Tibial artery (tissue), 4 donors: ENCODE data around the gene LST1.

Experiments
- DNase-seq, 2 donors: peaks; one replicate each; pipeline ENCODE4 v3.0.0-alpha.2; 2019
- H3K27ac ChIP-seq, 2 donors: fragments of 200-600 bp; sonication (generic) in 1 of 2; 1 replicate in 1 of 2; 2 replicates in 1 of 2; pipeline ENCODE4 v1.5.1; 2018 to 2019; ENCODE audit warnings: mild to moderate bottlenecking in 1 of 2
- H3K27me3 ChIP-seq, 2 donors: fragments of 200-600 bp; sonication (generic) in 1 of 2; one replicate each; pipeline versions ENCODE4 v1.5.1 to v1.6.0; 2016 to 2019
- H3K36me3 ChIP-seq, 3 donors: fragments of 200-600 bp; sonication (generic) in 2 of 3; one replicate each; pipeline ENCODE4 v1.5.1; 2016 to 2019; ENCODE audit warnings: mild to moderate bottlenecking in 2 of 3
- H3K4me1 ChIP-seq, 4 donors: fragments of 200-600 bp; sonication (generic) in 2 of 4; 1 replicate in 3 of 4; 2 replicates in 1 of 4; pipeline ENCODE4 v1.5.1; 2016 to 2019
- H3K4me3 ChIP-seq, 2 donors: fragments of 200-600 bp; sonication (generic) in 1 of 2; 1 replicate in 1 of 2; 2 replicates in 1 of 2; pipeline ENCODE4 v1.5.1; 2018 to 2019; ENCODE audit warnings: mild to moderate bottlenecking in 2 of 2
- H3K9me3 ChIP-seq, 3 donors: fragments of 200-600 bp; sonication (generic) in 1 of 3; one replicate each; pipeline ENCODE4 v1.5.1; 2016 to 2019
- intact Hi-C: fragments of 100-400 bp; cut with DNase I; formaldehyde crosslinking; loops from one replicate; pipeline ENCODE4 v1.15.0; 2023; ENCODE audit warnings: low total_unique reads
- TF ChIP-seq, protein P1 (sequence below), 2 experiments: fragments of 200-600 bp in 1 of 2; fragments of 450-650 bp in 1 of 2; IDR thresholded peaks; one replicate each; pipeline ENCODE4 v1.5.1; 2017 to 2019; ENCODE audit warnings: antibody characterized with exemption in 2 of 2, mild to moderate bottlenecking in 1 of 2, moderate library complexity in 1 of 2

The LST1 gene

GRCh38 chr6:31597006-31597405, 10.9 kb downstream of the LST1 start:
- Histone ChIP-seq H3K27me3 (no peaks in the 10 kb centered on the region), H3K4me1 (no peaks in the 10 kb centered on the region), H3K4me3 (no peak overlapping the region), H3K36me3 (no peaks in the 10 kb centered on the region), H3K9me3 (no peaks in the 10 kb centered on the region), H3K27ac (no peak overlapping the region)
- TF ChIP-seq, protein P1, sequence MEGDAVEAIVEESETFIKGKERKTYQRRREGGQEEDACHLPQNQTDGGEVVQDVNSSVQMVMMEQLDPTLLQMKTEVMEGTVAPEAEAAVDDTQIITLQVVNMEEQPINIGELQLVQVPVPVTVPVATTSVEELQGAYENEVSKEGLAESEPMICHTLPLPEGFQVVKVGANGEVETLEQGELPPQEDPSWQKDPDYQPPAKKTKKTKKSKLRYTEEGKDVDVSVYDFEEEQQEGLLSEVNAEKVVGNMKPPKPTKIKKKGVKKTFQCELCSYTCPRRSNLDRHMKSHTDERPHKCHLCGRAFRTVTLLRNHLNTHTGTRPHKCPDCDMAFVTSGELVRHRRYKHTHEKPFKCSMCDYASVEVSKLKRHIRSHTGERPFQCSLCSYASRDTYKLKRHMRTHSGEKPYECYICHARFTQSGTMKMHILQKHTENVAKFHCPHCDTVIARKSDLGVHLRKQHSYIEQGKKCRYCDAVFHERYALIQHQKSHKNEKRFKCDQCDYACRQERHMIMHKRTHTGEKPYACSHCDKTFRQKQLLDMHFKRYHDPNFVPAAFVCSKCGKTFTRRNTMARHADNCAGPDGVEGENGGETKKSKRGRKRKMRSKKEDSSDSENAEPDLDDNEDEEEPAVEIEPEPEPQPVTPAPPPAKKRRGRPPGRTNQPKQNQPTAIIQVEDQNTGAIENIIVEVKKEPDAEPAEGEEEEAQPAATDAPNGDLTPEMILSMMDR (IDR thresholded peaks at IDR 0.05): peak in 1 of 2 experiments; percentile 38
- DNase-seq: no peak
- intact Hi-C loops: no loop called here

DNA sequence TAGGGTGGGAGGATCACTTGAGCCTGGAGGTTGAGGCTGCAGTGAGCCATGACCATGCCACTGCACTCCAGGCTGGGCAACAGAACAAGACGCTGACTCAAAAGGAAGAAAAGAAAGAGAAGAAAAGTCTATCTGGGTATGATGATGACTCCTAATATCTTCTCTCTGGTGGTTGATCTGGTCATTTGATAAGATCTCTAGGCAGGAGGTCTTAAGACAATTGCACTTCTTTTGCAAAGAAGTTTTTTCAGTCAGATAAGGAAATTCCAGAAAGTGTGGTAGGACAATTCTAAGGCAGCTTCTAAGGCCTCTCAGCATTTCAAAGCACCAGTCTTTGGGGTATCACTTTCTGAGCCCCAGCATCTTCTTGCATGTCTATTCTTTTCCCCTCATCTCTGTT, 21.2 kb downstream of the LST1 start:
- Histone ChIP-seq H3K4me1 (no peaks in the 10 kb centered on the region), H3K4me3 (no peak overlapping the region), H3K27me3 (no peaks in the 10 kb centered on the region), H3K9me3 (no peaks in the 10 kb centered on the region), H3K36me3 (no peaks in the 10 kb centered on the region), H3K27ac (no peak overlapping the region)
- TF ChIP-seq, protein P1 (IDR thresholded peaks at IDR 0.05): no peak
- no peak for DNase-seq
- intact Hi-C loops: no loop called here

GRCh38 chr6:31609519-31610406, 23.7 kb downstream of the LST1 start:
- Histone ChIP-seq H3K27me3 (no peaks in the 10 kb centered on the region), H3K4me1 (no peaks in the 10 kb centered on the region), H3K9me3 (no peaks in the 10 kb centered on the region), H3K36me3 (no peaks in the 10 kb centered on the region), H3K27ac (no peak overlapping the region), H3K4me3 (no peak overlapping the region)
- no peak for DNase-seq
- intact Hi-C loops: no loop called here
- TF ChIP-seq, protein P1 (IDR thresholded peaks at IDR 0.05): no peak

DNA sequence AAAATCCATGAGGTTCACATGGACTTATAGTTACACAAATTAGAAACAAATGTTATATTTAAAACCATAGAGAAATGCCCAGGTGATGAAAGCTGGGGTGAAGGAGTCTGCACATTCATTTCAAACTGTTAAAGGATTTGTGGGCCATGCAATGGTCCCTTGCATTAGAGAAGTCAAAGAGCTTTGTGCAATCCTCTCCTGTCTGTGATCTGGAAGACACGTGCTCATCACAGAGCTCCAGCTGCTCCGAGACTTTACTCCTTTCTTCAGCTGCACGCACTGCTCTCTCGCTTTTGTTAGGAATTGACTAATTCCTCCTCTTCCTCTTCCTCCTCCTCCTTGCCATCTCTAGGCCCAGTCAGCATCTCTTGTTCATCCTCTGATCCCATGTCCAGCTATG, 24.9 kb downstream of the LST1 start:
- no peak for DNase-seq
- H3K27me3 ChIP-seq: no peaks in the 10 kb centered on the region
- no peak overlapping the region for H3K4me3 ChIP-seq
- TF ChIP-seq, protein P1 (IDR thresholded peaks at IDR 0.05): no peak
- no peak overlapping the region for H3K27ac ChIP-seq
- no peaks in the 10 kb centered on the region for H3K9me3 ChIP-seq
- H3K36me3 ChIP-seq: no peaks in the 10 kb centered on the region
- H3K4me1 ChIP-seq: no peaks in the 10 kb centered on the region
- intact Hi-C loops: no loop called here

- Histone ChIP-seq H3K36me3 (no peaks in the 10 kb centered on the region), H3K9me3 (no peaks in the 10 kb centered on the region), H3K4me3 (no peak overlapping the region), H3K4me1 (no peaks in the 10 kb centered on the region), H3K27me3 (no peaks in the 10 kb centered on the region), H3K27ac (no peak overlapping the region)
- DNase-seq: no peak
- intact Hi-C loops: no loop called here
- TF ChIP-seq, protein P1 (IDR thresholded peaks at IDR 0.05): no peak
Measured at GRCh38 chr6:31614075-31614619, 28.1 kb downstream of the LST1 start.
